GM19193 (cell line): ENCODE measurements around the gene LRRK1.

ENCODE experiments used
- POLR2A ChIP-seq: IDR thresholded peaks from 4 replicates; pipeline ENCODE4 v1.6.1; 2011; ENCODE audit not compliant: insufficient read depth, insufficient read length; ENCODE audit errors: extremely low read depth

LRRK1 gene

DNA sequence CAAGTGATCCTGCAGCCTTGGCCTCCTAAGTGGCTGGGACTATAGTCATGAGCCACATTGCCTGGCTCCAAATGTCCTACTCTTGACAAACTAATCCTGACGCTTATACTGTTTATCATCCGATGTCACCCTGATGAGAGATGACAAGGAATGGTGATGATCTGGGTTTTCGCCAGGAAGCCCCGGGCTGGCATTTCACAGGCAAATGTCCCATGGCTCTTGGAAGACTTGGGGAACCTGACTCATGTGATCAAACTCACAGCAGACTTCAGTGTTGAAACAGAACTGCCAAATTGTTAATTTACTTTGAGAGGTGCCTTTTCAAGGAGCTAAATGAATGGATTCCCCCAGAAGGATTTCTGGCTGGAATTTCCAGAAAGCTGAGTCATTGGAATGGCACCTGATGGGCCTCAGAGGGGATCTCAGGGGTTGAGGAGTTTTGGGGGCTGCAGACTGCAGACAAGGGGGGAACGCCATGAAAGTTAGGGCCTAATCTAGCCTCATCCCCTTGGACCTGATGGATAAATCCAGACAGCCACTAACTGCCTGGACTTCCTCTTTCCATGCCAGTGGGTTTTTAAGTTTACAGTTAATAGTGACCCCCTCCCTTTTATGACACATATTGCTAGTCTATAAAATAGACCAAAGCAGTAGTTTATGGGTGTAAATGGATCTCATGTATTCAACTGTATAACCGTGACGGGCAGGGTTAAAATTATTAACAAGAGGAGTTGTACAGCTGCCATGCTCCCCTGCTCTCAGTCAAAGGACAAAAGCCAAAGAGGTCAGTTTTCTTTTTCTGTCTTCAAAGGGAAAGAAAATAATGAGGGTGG is 186.1 kb downstream of the LRRK1 start:
- no peak for TF ChIP-seq POLR2A

DNA sequence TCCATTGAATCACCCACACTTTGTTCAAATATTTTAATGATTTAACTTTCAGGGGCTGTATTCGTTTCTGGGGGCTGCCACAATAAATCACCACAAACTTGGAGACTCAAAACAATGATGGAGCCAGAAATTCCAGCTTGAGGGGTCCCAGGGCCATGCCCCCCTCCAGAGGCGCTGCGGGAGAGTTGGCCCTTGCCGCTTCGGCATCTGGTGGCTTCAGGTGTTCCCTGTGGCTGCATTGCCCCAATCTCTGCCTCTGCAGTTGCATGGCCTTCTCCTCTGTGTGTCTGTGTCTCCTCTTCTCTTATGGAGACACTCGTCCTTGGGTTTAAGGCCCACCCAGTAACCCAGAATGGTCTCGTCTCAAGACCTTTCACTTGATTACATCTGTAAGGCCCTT is 187.9 kb downstream of the LRRK1 start:
- TF ChIP-seq POLR2A: no peak

DNA sequence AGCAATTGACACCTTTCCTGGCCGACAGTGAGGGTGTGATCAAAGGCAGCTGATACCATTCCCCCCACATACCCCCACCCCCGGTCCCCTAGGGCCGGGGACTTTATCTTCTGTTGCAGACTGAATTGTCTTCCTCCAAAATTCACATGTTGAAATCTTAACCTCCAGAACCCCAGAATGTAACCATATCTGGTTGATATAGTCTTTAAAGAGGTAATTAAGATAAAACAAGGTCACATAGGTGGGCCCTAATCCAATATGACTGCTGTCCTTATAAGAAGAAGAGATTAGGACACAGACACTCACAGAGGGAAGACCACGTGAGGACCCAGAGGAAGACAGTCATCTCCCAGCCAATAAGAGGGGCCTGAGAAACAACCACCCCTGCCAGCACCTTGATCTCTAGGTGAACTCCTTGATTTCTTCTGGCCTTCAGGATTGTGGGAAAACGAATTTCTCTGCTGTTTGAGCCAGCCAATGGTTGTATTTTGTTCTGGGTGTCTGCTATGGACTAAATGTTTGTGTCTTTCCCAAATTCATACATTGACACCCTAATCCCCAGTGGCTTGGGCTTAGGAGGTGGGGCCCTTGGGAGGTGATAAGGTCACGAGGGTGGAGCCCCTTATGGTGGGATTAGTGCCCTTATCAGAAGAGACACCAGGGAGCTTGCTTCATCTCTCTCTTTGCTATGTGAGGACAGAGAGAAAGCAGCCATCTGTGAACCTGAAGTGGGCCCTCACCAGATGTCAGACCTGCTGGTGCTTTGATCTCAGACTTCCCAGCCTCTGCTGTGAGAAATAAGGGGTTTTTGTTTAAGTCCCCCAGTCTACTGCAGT is 188.7 kb downstream of the LRRK1 start:
- no peak for TF ChIP-seq POLR2A

DNA sequence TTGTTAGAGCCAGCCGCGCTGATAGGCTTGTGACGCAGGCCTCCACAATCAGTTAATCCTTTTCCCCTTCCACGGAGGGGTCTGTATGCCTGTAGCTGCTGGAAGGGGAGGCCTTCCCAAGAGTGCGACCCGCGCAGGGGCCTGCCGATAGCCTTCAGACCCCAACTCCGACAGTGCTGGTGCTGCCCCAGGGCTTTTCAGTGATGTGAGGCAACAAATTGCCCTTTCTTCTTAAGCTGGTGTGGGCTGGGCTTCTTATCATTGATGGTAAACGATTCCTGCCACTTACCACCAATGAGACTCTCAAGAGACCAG is 189.3 kb downstream of the LRRK1 start:
- TF ChIP-seq POLR2A: no peak

DNA sequence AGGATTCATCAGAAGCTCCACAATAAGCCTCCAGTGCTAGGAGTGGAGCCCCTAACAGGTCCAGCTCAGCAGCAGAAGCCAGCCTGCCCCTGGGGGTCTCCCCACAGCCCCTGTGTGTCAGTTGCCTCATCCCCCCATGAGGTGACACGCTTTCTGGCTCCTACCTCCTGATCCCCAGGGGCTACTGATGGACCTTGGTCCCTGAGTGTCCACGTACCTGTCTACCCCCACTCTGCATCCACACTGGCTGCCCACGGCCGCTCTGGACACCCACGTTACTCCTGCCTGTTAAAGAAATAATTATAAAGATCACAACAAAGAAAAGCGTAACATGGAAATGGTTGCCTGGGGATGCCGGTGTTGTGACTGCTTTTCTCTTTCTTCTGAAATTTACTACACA is 189.6 kb downstream of the LRRK1 start:
- no peak for TF ChIP-seq POLR2A

DNA sequence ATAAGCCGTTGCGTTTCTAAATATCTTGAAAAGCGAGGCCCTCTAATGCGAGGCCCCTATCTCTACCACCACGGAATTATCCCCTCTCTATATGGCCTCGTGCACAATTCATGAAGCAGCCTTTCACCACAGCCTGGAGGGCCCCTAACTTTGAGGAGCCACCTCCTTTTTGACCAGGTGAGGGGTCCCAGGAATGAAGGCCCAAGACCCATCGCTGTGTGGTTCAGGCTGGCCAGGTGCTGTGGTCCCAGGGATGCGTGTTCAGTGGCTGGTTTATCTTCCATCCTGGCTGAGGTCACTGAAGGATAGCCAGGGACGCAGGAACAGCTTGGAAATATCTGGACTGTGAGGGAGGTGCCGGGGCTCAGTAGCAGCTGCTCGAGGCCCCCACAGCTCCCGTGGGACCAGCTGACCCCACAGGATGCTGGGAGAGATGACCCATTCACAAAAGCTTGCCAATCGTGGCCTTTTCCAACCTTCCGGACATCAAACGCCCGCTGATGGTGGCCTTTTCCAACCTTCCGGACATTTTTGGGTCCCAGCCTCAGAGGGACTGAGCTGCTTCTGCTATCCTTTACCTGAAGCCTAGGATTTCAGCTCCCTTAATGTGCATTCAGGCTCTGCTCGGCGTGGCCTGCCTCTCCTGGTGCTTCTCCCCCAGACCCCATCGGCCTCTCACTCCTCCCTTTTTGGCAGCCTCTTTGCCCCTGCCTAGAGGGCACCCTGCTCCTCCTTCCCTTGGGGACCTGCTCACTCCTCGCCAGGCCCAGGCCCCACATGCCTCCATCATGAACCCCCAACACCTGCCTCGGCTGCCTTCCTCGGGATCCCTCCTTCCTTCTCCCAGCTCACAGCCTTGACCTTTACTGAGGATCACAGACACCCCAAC is 191.8 kb downstream of the LRRK1 start:
- no peak for TF ChIP-seq POLR2A

DNA sequence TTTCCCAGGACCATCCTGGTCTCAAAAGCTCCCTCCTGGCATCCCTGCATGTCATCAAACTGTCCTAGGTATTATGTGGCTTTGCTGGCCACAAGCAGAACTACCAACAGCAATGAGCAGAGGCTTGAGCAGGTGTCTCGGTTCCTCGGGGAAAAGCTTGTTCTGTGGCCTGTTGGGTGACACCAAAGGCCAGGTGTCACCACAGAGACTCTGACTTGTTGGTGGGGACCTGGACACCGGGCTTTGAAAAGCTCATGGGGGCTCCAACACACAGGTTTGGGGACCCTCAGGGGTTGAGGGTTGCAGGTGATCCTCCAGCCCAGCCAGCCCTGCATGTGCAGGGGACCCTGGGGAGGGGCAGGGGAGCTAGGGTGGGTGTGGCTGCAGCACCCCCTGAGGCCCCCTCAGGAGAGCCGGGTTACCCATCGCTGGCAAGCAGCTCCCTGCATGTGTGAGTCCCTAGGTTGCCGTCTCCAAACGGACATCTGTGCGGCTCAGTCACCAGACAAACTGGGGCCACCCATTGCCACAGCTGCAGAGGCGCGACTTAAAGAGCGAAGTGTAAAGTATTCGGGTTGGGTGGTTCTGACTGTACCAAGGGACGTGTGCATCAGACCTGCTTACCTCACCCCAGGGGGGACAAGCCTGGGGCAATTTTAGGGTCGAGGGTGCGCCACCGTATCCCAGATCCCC is 192.6 kb downstream of the LRRK1 start:
- TF ChIP-seq POLR2A: no peak

DNA sequence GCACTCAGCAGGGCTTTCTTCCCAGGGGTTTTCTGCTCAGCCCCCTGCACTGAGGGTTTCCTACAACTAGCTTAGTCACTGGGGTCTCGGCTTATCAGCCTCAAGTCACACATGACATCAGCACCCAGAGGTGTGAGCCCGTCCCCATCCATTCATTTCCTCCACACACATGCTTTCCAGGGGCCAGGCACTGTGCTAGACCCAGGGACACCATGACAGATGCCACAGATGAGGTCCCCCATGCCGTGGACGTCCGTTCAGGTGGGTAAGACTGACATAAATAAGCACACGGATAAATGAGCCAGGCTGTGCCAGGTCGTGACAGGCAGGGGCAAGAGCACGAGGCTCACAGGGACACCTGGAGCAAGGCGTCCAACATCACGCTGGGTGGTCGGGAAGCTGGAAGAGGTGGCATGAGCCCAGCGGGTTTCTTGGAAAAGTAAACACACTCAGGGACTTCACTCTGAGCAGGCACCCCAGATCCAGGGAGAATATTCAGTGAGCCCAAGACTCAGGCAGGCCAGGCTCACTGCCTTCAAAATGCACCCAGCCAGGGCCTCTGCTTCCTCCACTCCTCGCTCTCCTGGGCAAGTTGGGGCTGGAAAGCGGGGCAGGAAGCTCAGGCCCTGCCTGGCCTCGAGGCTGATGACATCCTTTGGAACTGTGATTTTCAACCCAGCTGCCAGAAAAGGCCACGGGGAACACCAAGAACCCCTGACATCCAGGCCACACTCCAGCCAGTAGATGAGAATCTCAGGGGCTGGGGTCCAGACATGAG is 193.4 kb downstream of the LRRK1 start:
- TF ChIP-seq POLR2A: no peak

DNA sequence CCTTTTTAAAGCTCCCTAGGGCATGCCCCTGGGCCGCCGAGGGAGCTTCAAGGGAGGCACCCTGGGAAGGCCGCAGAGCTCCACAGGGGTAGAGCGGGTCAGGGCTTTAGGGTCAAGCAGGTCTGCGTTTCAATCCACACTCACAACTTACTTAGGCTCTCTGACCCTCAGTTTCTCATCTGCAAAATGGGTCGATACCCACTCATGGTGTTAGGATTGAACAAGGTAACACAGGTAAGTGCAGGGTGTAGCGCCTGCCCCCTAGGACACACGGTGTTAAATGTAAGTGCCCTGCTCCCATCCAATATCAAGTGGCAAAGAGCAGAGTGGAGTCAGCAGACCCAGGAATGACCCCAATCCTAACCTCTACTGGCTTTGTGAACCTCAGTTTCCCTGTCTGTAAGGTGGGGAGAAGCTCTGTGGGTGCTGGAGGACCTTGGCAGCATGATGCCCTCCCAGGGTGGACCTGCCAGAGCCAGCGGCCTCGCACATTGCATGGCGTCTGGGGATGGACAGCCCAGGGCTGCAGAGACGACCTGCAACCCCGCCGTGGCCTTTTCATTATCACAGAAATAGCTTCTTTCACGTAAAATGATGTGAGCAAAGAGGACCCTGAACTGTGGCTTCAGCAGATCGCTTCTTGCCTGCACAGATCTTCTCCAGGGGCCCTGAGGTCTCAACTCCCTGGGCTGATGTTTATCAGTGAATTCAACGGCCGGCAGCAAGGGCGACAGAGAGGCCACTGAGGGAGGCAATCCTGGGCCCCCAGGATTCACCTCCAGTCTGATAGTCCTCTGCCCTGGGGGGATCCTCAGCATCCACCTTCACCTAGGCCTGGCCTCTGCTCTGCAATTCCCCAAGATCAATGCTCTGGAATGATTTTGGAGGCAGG is 194.2 kb downstream of the LRRK1 start:
- no peak for TF ChIP-seq POLR2A

DNA sequence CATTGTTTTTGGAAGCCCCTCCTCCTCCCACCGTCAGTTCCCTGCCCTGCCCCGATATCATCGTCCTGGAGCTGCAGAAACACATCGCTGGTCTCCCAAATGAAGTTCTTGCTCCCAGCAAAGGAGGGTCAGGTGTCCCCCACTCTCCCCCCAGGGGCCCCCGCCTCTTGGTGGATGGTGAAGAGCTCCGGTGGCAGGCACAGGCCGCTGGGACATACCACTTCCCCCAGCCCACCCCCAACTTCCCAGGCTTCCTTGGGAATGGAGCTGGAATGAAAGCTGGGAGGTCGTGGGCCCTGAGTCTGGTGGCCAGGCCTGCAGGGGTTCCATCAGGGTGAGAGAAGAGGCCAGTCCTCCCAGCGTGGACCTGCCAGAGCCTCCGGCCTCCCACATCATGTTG is 195.0 kb downstream of the LRRK1 start:
- TF ChIP-seq POLR2A: no peak

DNA sequence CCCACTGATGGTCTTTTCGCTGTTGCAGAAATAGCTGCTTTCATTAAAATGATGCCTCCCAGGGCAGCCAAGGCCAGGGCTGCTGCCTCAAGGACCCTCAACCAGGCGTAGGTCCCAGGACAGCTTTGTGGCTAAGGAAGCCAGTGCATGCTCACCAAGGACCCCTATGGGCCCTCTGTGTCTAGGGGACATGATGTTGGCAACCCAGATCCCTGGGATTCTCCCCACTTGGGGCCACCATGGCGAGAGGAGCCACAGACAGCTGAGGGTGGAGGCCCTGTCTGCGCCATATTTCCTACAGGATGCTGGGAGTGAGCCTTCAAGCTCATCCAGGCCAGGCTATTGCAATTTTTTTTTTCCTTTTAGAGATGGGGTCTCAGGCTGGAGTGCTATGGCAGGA is 195.5 kb downstream of the LRRK1 start:
- TF ChIP-seq POLR2A: no peak

DNA sequence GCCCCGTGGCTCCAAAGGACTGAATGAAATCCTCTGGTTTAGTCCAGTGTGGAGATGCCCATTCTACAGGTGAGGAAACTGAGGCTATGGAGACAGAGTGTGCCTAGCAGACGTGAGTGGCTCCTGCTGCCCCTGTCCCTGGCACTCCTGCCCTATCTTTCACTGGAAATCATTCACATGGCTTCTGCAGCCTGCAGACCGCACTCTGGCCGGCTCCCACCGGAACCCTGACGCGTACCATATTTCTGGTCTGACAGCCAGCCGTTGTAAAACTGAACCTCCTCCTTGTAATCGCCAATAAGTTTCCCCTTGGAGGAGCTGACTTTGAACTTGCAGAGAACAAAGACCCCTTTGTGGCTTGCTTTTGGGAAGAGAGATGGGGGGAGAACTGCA is 196.2 kb downstream of the LRRK1 start:
- TF ChIP-seq POLR2A: no peak
